MCF 10A (cell line): ENCODE results near the gene ASCC3. TPM values are rescaled to one million over a fixed set of nuclear protein-coding genes. Genes with fewer than 3 reads are reported as not detected.

Experiments used
- BruUV-seq: library from RNA; stranded (reverse); fragments of 400-500 nt; replicated peaks from 2 replicates; lab custom pipeline; 2021; lab: Mats Ljungman, UMichigan
- CTCF ChIA-PET: fragments of 300-600 bp; sonication (Branson Sonifier 250); formaldehyde crosslinking; extraction: SDS; loops from one replicate; lab custom pipeline; 2021; ENCODE audit warnings: antibody characterized with exemption, inconsistent platforms; lab: Yijun Ruan, JAX
- POLR2A ChIA-PET: fragments of 300-600, 350-650 bp; sonication (Branson Sonifier 250); formaldehyde crosslinking; extraction: SDS; loops from one replicate; lab custom pipeline; 2020; ENCODE audit warnings: antibody characterized with exemption, inconsistent platforms; lab: Yijun Ruan, JAX
- DNase-seq: peaks from one replicate; pipeline ENCODE4 v3.0.0-alpha.2; 2018; ENCODE audit not compliant: unreplicated experiment
- H3K27ac Mint-ChIP-seq: one replicate; pipeline ENCODE4 v1.8.0; 2022; ENCODE audit warnings: mild to moderate bottlenecking, low read depth, mixed read lengths; ENCODE audit not compliant: unreplicated experiment
- H3K27me3 Mint-ChIP-seq: one replicate; pipeline ENCODE4 v1.8.0; 2022; ENCODE audit warnings: mixed read lengths; ENCODE audit not compliant: insufficient read depth, unreplicated experiment
- H3K36me3 Mint-ChIP-seq: one replicate; pipeline ENCODE4 v1.8.0; 2022; ENCODE audit warnings: mild to moderate bottlenecking, moderate library complexity, mixed read lengths; ENCODE audit not compliant: insufficient read depth, unreplicated experiment
- H3K4me1 Mint-ChIP-seq: one replicate; pipeline ENCODE4 v1.8.0; 2022; ENCODE audit warnings: mixed read lengths; ENCODE audit not compliant: insufficient read depth, unreplicated experiment
- H3K4me3 Mint-ChIP-seq: one replicate; pipeline ENCODE4 v1.8.0; 2022; ENCODE audit warnings: mild to moderate bottlenecking, moderate library complexity, mixed read lengths; ENCODE audit not compliant: unreplicated experiment
- H3K9me3 Mint-ChIP-seq: one replicate; pipeline ENCODE4 v1.8.0; 2022; ENCODE audit warnings: mixed read lengths; ENCODE audit not compliant: unreplicated experiment
- intact Hi-C: fragments of 100-400 bp; cut with micrococcal nuclease; formaldehyde crosslinking; loops from 2 replicates; pipeline ENCODE4 v1.14.1; 2022
- total RNA-seq: library from RNA; stranded (reverse); gene quantifications from 2 replicates; pipeline ENCODE4 v1.2.3, GENCODE V29; 2022
- TF ChIP-seq, protein P1 (sequence below): fragments of 200-600 bp; IDR thresholded peaks from one replicate; pipeline ENCODE4 v1.8.0; 2022; ENCODE audit warnings: antibody characterized with exemption, mild to moderate bottlenecking; ENCODE audit not compliant: unreplicated experiment

The ASCC3 gene
- total RNA-seq, 1 experiment from 2014 or later, result 85.0 TPM

DNA sequence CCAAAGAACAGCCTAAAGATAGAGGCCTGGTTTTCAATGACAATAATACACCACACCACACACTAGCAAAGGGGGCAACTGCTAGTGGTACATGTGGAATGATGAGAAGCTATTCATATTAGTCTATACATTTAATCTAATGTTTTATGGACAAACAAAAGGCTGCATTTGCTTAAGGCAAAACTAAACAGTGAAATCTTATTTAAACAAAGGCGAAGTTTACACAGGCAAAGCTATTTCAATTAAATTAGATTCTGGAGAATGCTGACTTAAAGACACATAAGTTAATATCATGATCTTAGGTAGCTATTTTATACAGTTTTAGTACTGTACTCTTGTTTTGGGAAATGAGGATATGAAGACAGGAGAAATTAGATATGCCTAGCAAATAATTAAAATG, 362.5 kb downstream of the ASCC3 start:
- peaks cover 16% of the 10 kb centered on the region for H3K36me3 Mint-ChIP-seq

DNA sequence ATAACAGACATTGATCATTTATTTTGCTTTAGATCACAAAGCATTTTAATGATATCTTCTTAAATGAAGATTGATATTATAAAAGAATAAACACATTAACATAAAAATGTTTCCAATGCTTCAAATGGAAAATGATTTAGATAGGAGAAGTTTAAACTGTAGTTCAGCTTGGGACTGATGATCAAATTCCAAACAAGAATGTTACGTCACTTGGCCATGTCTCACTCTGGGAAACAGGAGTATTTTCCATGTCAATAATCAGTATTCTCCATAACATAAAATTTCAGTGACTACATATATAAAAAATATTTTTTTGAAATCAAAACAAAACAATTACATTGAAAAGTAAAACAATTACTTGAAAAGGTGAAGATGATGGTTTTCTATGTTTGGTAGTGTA, 363.5 kb downstream of the ASCC3 start:
- DNase-seq, result no peak
- H3K27me3 Mint-ChIP-seq, result no peaks in the 10 kb centered on the region
- H3K4me3 Mint-ChIP-seq, result no peak overlapping the region
- peaks cover 19% of the 10 kb centered on the region for H3K36me3 Mint-ChIP-seq
- BruUV-seq, result no TSS peak
- CTCF ChIA-PET, result interaction anchor here (1.0 kb wide), 1 partner anchor 46 kb away, joined by 3 read pairs; no protein-coding TSS in a partner anchor
- POLR2A ChIA-PET, result interaction anchor here (0.6 to 0.7 kb wide), 3 partner anchors 119 to 950 kb away, joined by 3 read pairs; no protein-coding TSS in a partner anchor
- peaks cover 4% of the 10 kb centered on the region for H3K4me1 Mint-ChIP-seq
- intact Hi-C loops, result no loop called here
- no peak overlapping the region for H3K27ac Mint-ChIP-seq
- no peaks in the 10 kb centered on the region for H3K9me3 Mint-ChIP-seq
- TF ChIP-seq, protein P1, sequence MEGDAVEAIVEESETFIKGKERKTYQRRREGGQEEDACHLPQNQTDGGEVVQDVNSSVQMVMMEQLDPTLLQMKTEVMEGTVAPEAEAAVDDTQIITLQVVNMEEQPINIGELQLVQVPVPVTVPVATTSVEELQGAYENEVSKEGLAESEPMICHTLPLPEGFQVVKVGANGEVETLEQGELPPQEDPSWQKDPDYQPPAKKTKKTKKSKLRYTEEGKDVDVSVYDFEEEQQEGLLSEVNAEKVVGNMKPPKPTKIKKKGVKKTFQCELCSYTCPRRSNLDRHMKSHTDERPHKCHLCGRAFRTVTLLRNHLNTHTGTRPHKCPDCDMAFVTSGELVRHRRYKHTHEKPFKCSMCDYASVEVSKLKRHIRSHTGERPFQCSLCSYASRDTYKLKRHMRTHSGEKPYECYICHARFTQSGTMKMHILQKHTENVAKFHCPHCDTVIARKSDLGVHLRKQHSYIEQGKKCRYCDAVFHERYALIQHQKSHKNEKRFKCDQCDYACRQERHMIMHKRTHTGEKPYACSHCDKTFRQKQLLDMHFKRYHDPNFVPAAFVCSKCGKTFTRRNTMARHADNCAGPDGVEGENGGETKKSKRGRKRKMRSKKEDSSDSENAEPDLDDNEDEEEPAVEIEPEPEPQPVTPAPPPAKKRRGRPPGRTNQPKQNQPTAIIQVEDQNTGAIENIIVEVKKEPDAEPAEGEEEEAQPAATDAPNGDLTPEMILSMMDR, result no peak

More for the DNA sequence above, 362.5 kb downstream of the ASCC3 start:
- TF ChIP-seq, protein P1, result no peak
- intact Hi-C loops, result no loop called here
- POLR2A ChIA-PET, result interaction anchor here (0.5 kb wide), 1 partner anchor 84 kb away, joined by 4 read pairs; no protein-coding TSS in a partner anchor
- CTCF ChIA-PET, result interaction anchor here (0.7 kb wide), 1 partner anchor 146 kb away, joined by 3 read pairs; no protein-coding TSS in a partner anchor
- Mint-ChIP-seq H3K4me1 (no peaks in the 10 kb centered on the region), H3K4me3 (no peak overlapping the region), H3K27ac (no peak overlapping the region), H3K27me3 (no peaks in the 10 kb centered on the region), H3K9me3 (no peaks in the 10 kb centered on the region)
- DNase-seq, result no peak
- BruUV-seq, result no TSS peak

DNA sequence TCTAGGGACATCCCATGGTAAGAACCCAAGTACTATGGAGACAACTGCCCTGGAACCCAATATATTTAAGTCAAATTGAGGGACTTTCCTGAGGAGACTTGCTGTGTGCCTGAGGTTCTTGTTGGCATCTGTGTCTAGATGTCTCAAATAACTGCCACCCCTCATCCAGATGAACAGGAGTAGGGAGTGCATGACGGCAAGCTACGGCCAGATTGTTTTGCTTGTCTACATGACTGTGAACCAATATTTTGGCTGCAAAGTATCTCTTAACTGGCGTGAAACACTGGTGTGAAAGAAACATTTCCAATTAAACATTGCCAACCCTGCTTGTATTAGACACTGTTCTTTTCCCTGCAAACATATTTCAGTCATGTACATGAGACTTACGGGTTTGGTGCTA, 364.0 kb downstream of the ASCC3 start:
- no peak for DNase-seq
- Mint-ChIP-seq H3K36me3 (peaks cover 19% of the 10 kb centered on the region), H3K27me3 (no peaks in the 10 kb centered on the region), H3K4me1 (peaks cover 8% of the 10 kb centered on the region), H3K4me3 (no peak overlapping the region), H3K27ac (no peak overlapping the region), H3K9me3 (no peaks in the 10 kb centered on the region)
- POLR2A ChIA-PET, result interaction anchor here (0.6 to 0.7 kb wide), 2 partner anchors 120 to 365 kb away, joined by 3 read pairs; no protein-coding TSS in a partner anchor
- intact Hi-C loops, result no loop called here
- TF ChIP-seq, protein P1, result no peak
- TSS peak; percentile 7 for BruUV-seq
- CTCF ChIA-PET, result interaction anchor here (1.0 kb wide), 1 partner anchor 46 kb away, joined by 3 read pairs; no protein-coding TSS in a partner anchor

DNA sequence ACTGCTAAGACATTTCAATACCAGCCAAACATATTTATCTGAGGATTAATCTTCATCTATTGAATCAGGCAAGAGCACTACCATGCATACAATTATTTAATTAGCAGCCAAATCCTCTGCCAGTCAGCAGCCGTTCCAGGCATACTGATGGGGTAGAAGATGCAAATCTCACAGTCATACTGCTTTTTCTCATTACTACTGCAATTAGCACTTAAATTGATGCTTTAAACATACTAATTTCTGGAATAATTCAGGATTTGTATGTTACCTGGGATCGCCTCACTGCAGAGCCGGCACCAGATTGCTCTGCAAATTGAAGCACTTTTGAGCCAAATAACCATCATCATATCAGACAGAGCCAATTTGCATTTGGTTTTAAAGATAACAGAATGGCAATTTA, 366.5 kb downstream of the ASCC3 start:
- Mint-ChIP-seq H3K27me3 (no peaks in the 10 kb centered on the region), H3K4me1 (peaks cover 8% of the 10 kb centered on the region), H3K9me3 (no peaks in the 10 kb centered on the region), H3K36me3 (peaks cover 33% of the 10 kb centered on the region), H3K4me3 (no peak overlapping the region), H3K27ac (no peak overlapping the region)
- ChIA-PET CTCF (interaction anchor here (0.5 to 1.0 kb wide), 3 partner anchors 19 to 657 kb away, joined by 3 read pairs; no protein-coding TSS in a partner anchor), POLR2A (no interaction called here)
- TF ChIP-seq, protein P1, result no peak
- intact Hi-C loops, result no loop called here
- no TSS peak for BruUV-seq
- no peak for DNase-seq
